ENCODE measurements around the gene LRMDA. TPM values are rescaled to one million over a fixed set of nuclear protein-coding genes. Genes with fewer than 3 reads are reported as not detected.
A peak's percentile ranks its signal among the peaks of the same experiment; 100 is the strongest.

Gene LRMDA
- total RNA-seq, 2 donors from 2014 or later = 14.4 to 18.0 TPM

GRCh38 chr10:76398043-76398710 is 966.8 kb downstream of the LRMDA start:
- no peak for DNase-seq (ENCODE audit: low spot score)
- intact Hi-C loops (cut with DNase I) = no loop called here

GRCh38 chr10:76399226-76399625 is 967.8 kb downstream of the LRMDA start:
- intact Hi-C loops (cut with DNase I) = no loop called here
- no peak for DNase-seq (ENCODE audit: low spot score)

GRCh38 chr10:76401006-76401405 is 969.6 kb downstream of the LRMDA start:
- no peak for DNase-seq (ENCODE audit: low spot score)
- intact Hi-C loops (cut with DNase I) = loop anchor here in 1 of 2 donors (10.0 kb wide), 1 partner anchor 86 kb away; no protein-coding TSS in a partner anchor

GRCh38 chr10:76403912-76404311 is 972.5 kb downstream of the LRMDA start:
- intact Hi-C loops (cut with DNase I) = loop anchor here in 1 of 2 donors (10.0 kb wide), 1 partner anchor 89 kb away; no protein-coding TSS in a partner anchor
- no peak for DNase-seq (ENCODE audit: low spot score)

- intact Hi-C loops (cut with DNase I) = loop anchor here in 1 of 2 donors (10.0 kb wide), 1 partner anchor 90 kb away; no protein-coding TSS in a partner anchor
- DNase-seq (ENCODE audit: low spot score) = no peak
These were observed 973.1 kb downstream of the LRMDA start for GRCh38 chr10:76404531-76404930.

- no peak for DNase-seq (ENCODE audit: low spot score)
- intact Hi-C loops (cut with DNase I) = loop anchor here in 1 of 2 donors (10.0 kb wide), 1 partner anchor 91 kb away; no protein-coding TSS in a partner anchor
These were observed 974.5 kb downstream of the LRMDA start for GRCh38 chr10:76405922-76406321.

GRCh38 chr10:76408646-76409045 is 977.2 kb downstream of the LRMDA start:
- intact Hi-C loops (cut with DNase I) = loop anchor here in 1 of 2 donors (10.0 kb wide), 1 partner anchor 94 kb away; no protein-coding TSS in a partner anchor
- DNase-seq (ENCODE audit: low spot score) = no peak

GRCh38 chr10:76411729-76412435 is 980.5 kb downstream of the LRMDA start:
- intact Hi-C loops (cut with DNase I) = no loop called here
- peak; percentile 85 for DNase-seq (ENCODE audit: low spot score)

- DNase-seq (ENCODE audit: low spot score) = no peak
- intact Hi-C loops (cut with DNase I) = no loop called here
These were observed 984.1 kb downstream of the LRMDA start for GRCh38 chr10:76415554-76415953.

GRCh38 chr10:76416642-76417041 is 985.2 kb downstream of the LRMDA start:
- no peak for DNase-seq (ENCODE audit: low spot score)
- intact Hi-C loops (cut with DNase I) = no loop called here

- DNase-seq (ENCODE audit: low spot score) = no peak
- intact Hi-C loops (cut with DNase I) = no loop called here
These were observed 989.3 kb downstream of the LRMDA start for GRCh38 chr10:76420725-76421124.

- DNase-seq (ENCODE audit: low spot score) = no peak
- intact Hi-C loops (cut with DNase I) = no loop called here
These were observed 991.3 kb downstream of the LRMDA start for GRCh38 chr10:76422769-76423168.

GRCh38 chr10:76428551-76429367 is 997.3 kb downstream of the LRMDA start:
- DNase-seq (ENCODE audit: low spot score) = no peak
- intact Hi-C loops (cut with DNase I) = loop anchor here in 1 of 2 donors (1.0 kb wide), 1 partner anchor 38 kb away; no protein-coding TSS in a partner anchor

GRCh38 chr10:76429368-76430060 is 998.1 kb downstream of the LRMDA start:
- intact Hi-C loops (cut with DNase I) = no loop called here
- no peak for DNase-seq (ENCODE audit: low spot score)

GRCh38 chr10:76430061-76430645 is 998.7 kb downstream of the LRMDA start:
- no peak for DNase-seq (ENCODE audit: low spot score)
- intact Hi-C loops (cut with DNase I) = no loop called here

- intact Hi-C loops (cut with DNase I) = no loop called here
- DNase-seq (ENCODE audit: low spot score) = no peak
These were observed 1000.9 kb downstream of the LRMDA start for GRCh38 chr10:76432016-76433012.

- intact Hi-C loops (cut with DNase I) = no loop called here
- no peak for DNase-seq (ENCODE audit: low spot score)
These were observed 1002.0 kb downstream of the LRMDA start for GRCh38 chr10:76433161-76434005.

Data from posterior vena cava (tissue), 2 donors.